ENCODE data around the gene ATP12A.
A peak's percentile ranks its signal among the peaks of the same experiment; 100 is the strongest.

The ATP12A gene

DNA sequence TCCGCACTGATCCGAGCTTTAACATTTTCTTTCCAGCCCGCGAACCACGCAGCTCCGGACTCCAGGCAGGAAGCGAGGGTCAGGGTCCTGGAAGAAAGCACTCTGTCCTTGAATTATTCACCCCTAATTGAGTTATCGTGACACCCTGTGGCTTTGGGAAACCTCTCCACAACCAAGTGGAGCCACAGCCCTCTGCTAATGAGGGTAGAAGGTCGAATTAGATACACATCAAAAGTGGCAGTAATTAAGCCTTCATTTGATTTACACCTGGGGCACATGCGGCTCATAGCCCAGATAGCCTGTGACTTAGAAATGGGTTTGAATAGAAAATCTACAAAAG lies 67.8 kb downstream of the ATP12A start:
- Histone ChIP-seq H3K9me3 (ENCODE audit: control insufficient read depth, low read depth, low read length) (no peaks in the 10 kb centered on the region), H3K27ac (ENCODE audit: low read length) (no peak overlapping the region), H3K4me1 (ENCODE audit: control insufficient read depth, low read depth, low read length) (peaks cover 3% of the 10 kb centered on the region), H3K4me3 (ENCODE audit: low read length) (peak overlapping the region; percentile 61), H3K36me3 (ENCODE audit: control insufficient read depth, low read depth, low read length) (no peaks in the 10 kb centered on the region), H3K9ac (ENCODE audit: low read length) (no peak overlapping the region), H3K27me3 (ENCODE audit: control insufficient read depth, insufficient read depth, low read length) (peaks cover 62% of the 10 kb centered on the region)

DNA sequence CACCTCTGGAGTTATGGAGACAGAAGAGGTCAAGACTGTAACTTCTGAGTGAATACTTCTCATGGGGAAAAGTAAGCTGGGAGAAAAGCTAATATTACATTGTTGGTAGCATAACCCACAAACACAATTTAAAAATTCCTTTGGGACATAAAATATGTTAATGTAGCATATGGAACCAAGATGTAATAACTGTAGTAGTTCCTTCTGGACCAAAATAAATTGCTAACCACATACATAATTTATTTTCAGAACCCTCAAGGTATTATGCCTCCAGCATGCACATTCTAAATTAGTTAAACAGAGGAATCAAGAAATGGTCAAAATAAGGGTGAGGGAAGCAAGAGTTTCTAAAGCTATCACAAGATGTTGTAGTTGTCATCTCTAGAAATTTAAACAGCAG lies 79.0 kb downstream of the ATP12A start:
- no peaks in the 10 kb centered on the region for H3K9me3 ChIP-seq (ENCODE audit: control insufficient read depth, low read depth, low read length)
- H3K9ac ChIP-seq (ENCODE audit: low read length): no peak overlapping the region
- H3K27ac ChIP-seq (ENCODE audit: low read length): no peak overlapping the region

More for the DNA sequence above, 79.0 kb downstream of the ATP12A start:
- Histone ChIP-seq H3K4me3 (ENCODE audit: low read length) (no peak overlapping the region), H3K4me1 (ENCODE audit: control insufficient read depth, low read depth, low read length) (peaks cover 6% of the 10 kb centered on the region), H3K27me3 (ENCODE audit: control insufficient read depth, insufficient read depth, low read length) (no peaks in the 10 kb centered on the region), H3K36me3 (ENCODE audit: control insufficient read depth, low read depth, low read length) (no peaks in the 10 kb centered on the region)
